ENCODE data around the gene RPTOR.

- no peak for TF ChIP-seq CTCF (IDR thresholded peaks at IDR 0.05; ENCODE audit: low read length)
- no peak for TF ChIP-seq EZH2 (IDR thresholded peaks at IDR 0.05; ENCODE audit: borderline replicate concordance, low read length)
These were observed 442.3 kb downstream of the RPTOR start for GRCh38 chr17:80986816-80987475.

Data from OCI-LY1 (cell line).